Transverse colon (tissue), 4 donors: ENCODE results near the gene UQCC2.

Experiments
- POLR2A ChIP-seq: fragments of 450-650 bp; IDR thresholded peaks from one replicate; pipeline ENCODE4 v1.6.1; 2016; ENCODE audit warnings: antibody characterized with exemption, mild to moderate bottlenecking, moderate library complexity
- POLR2AphosphoS5 ChIP-seq, 3 donors: sonication (generic); formaldehyde crosslinking; IDR thresholded peaks; one replicate each; pipeline ENCODE4 v1.6.1; 2016; ENCODE audit warnings: antibody characterized with exemption in 3 of 3
- TF ChIP-seq, protein P1 (sequence below), 5 experiments: fragments of 200-600 bp in 3 of 5; fragments of 450-650 bp in 2 of 5; sonication (generic) in 3 of 5; IDR thresholded peaks; 1 replicate in 2 of 5; 2 replicates in 3 of 5; pipeline ENCODE4 v1.5.1; 2016 to 2017; ENCODE audit warnings: antibody characterized with exemption in 5 of 5, inconsistent platforms in 3 of 5, mild to moderate bottlenecking in 2 of 5, moderate library complexity in 1 of 5

DNA sequence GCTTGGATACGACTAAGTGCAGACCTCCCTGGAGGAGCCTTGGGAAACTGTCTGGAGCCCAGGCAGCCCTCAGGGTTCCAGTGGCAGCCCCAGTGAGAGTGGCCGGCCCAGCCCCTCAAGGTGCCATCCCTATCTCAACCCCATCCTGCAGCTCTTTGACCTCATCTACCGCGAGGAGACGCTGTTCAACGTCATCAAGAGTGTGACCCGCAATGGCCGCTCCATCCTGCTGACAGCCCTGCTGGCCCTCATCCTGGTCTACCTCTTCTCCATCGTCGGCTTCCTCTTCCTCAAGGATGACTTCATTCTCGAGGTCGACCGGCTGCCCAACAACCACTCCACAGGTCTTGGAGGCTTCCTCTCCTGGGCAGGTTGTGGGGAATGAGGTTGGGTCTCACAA is 20.7 kb downstream of the UQCC2 start:
- TF ChIP-seq, protein P1, sequence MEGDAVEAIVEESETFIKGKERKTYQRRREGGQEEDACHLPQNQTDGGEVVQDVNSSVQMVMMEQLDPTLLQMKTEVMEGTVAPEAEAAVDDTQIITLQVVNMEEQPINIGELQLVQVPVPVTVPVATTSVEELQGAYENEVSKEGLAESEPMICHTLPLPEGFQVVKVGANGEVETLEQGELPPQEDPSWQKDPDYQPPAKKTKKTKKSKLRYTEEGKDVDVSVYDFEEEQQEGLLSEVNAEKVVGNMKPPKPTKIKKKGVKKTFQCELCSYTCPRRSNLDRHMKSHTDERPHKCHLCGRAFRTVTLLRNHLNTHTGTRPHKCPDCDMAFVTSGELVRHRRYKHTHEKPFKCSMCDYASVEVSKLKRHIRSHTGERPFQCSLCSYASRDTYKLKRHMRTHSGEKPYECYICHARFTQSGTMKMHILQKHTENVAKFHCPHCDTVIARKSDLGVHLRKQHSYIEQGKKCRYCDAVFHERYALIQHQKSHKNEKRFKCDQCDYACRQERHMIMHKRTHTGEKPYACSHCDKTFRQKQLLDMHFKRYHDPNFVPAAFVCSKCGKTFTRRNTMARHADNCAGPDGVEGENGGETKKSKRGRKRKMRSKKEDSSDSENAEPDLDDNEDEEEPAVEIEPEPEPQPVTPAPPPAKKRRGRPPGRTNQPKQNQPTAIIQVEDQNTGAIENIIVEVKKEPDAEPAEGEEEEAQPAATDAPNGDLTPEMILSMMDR (IDR thresholded peaks at IDR 0.05): no peak
- TF ChIP-seq POLR2A (no peak), POLR2AphosphoS5 (IDR thresholded peaks at IDR 0.05) (no peak)
